HL-60 (cell line): ENCODE measurements around the gene LINS1.

Experiments
- DNase-seq, 2 experiments: peaks; one replicate each; pipeline ENCODE4 v3.0.0-alpha.2; 2010 to 2020; ENCODE audit warnings: low read depth in 1 of 2, low spot score in 1 of 2
- H3K27ac ChIP-seq: fragments of 250-450 bp; sonication (Bioruptor Pico); replicated peaks from 2 replicates; pipeline ENCODE4 v1.5.1; 2020; ENCODE audit warnings: mild to moderate bottlenecking, moderate library complexity
- H3K27me3 ChIP-seq: fragments of 250-450 bp; sonication (Bioruptor Pico); 2 replicates; pipeline ENCODE4 v1.5.1; 2021; ENCODE audit warnings: mild to moderate bottlenecking, moderate library complexity; ENCODE audit not compliant: insufficient read depth, poor library complexity, severe bottlenecking
- H3K4me3 ChIP-seq: replicated peaks from 2 replicates; pipeline ENCODE4 v1.5.1; 2011; ENCODE audit warnings: mild to moderate bottlenecking, control low read depth, low read length; ENCODE audit not compliant: insufficient read depth
- GABPA ChIP-seq: IDR thresholded peaks from 2 replicates; pipeline ENCODE4 v1.6.1; 2012; ENCODE audit warnings: low read depth
- POLR2AphosphoS5 ChIP-seq: IDR thresholded peaks from 2 replicates; pipeline ENCODE4 v1.6.1; 2012; ENCODE audit warnings: low read depth
- REST ChIP-seq: IDR thresholded peaks from 2 replicates; pipeline ENCODE4 v1.6.1; 2012; ENCODE audit warnings: low read depth; ENCODE audit not compliant: insufficient replicate concordance
- SPI1 ChIP-seq: IDR thresholded peaks from 2 replicates; pipeline ENCODE4 v1.6.1; 2012; ENCODE audit warnings: low read depth, mild to moderate bottlenecking, borderline replicate concordance
- TF ChIP-seq, protein P1 (sequence below): IDR thresholded peaks from one replicate; pipeline ENCODE4 v1.5.1; 2011; ENCODE audit warnings: low read length, control low read depth, inconsistent platforms; ENCODE audit not compliant: insufficient read depth

LINS1 gene

GRCh38 chr15:100638177-100638730 is 36.3 kb upstream of the LINS1 start:
- Histone ChIP-seq H3K27me3 (no peaks in the 10 kb centered on the region), H3K4me3 (no peak overlapping the region), H3K27ac (no peak overlapping the region)
- no peak for DNase-seq
- TF ChIP-seq, protein P1, sequence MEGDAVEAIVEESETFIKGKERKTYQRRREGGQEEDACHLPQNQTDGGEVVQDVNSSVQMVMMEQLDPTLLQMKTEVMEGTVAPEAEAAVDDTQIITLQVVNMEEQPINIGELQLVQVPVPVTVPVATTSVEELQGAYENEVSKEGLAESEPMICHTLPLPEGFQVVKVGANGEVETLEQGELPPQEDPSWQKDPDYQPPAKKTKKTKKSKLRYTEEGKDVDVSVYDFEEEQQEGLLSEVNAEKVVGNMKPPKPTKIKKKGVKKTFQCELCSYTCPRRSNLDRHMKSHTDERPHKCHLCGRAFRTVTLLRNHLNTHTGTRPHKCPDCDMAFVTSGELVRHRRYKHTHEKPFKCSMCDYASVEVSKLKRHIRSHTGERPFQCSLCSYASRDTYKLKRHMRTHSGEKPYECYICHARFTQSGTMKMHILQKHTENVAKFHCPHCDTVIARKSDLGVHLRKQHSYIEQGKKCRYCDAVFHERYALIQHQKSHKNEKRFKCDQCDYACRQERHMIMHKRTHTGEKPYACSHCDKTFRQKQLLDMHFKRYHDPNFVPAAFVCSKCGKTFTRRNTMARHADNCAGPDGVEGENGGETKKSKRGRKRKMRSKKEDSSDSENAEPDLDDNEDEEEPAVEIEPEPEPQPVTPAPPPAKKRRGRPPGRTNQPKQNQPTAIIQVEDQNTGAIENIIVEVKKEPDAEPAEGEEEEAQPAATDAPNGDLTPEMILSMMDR = no peak
- TF ChIP-seq SPI1 = no peak

DNA sequence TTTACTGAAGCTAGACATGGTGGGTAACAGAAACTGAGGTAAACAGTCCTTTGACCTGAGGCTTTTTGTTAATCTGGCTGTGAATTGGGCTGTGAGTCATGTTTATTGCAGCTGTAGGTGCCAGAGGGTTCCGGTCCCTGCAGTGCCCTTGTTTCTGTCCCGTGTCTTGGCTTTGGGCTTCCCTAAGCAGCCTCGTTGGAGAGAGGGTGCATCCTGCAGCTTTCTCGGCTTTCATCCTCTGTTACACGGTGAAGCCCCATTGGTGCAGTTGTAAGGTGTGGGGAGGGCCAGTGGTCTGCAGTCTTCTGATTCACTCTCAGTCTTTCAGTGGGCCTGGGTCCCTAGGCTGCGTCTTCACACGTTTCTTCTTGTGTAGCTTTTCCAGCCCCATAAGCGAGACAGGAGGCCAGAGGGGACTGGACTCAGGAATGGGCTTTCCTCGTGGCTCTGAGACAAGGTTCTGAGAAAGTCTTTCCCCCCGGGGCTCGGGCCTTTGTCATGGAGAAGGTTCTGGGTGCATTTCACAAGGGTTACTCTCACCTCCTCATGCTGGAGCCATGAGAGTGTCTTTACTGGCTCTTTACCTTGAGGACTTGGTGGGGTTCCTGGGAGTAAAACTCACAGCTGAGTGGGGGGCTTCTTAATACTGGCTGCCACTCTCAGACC is 33.6 kb upstream of the LINS1 start:
- H3K27ac ChIP-seq = no peak overlapping the region
- TF ChIP-seq POLR2AphosphoS5 (no peak), GABPA (no peak), REST (no peak), SPI1 (no peak)
- TF ChIP-seq, protein P1 = no peak
- no peaks in the 10 kb centered on the region for H3K27me3 ChIP-seq
- no peak for DNase-seq
- no peak overlapping the region for H3K4me3 ChIP-seq

- no peaks in the 10 kb centered on the region for H3K27me3 ChIP-seq
- H3K4me3 ChIP-seq = no peak overlapping the region
- DNase-seq = no peak
- no peak for TF ChIP-seq GABPA
- TF ChIP-seq, protein P1 = no peak
- no peak for TF ChIP-seq SPI1
- TF ChIP-seq POLR2AphosphoS5 = no peak
- TF ChIP-seq REST = no peak
- H3K27ac ChIP-seq = no peak overlapping the region
Observed at GRCh38 chr15:100633763-100634075, 31.7 kb upstream of the LINS1 start.

GRCh38 chr15:100631831-100632230 is 29.8 kb upstream of the LINS1 start:
- DNase-seq = no peak
- no peak overlapping the region for H3K4me3 ChIP-seq
- H3K27ac ChIP-seq = no peak overlapping the region
- H3K27me3 ChIP-seq = no peaks in the 10 kb centered on the region
- TF ChIP-seq, protein P1 = no peak
